Activated naive CD8-positive, alpha-beta T cell (primary cell): ENCODE measurements around the gene PDXDC1.
"Not testable (repeated sequence)": the region's sequence is repeated elsewhere in the genome, so short reads cannot be mapped to it uniquely, and the experiment has no call there.

Experiments
- H3K27ac Mint-ChIP-seq: one replicate; pipeline ENCODE4 v1.8.0; 2021; ENCODE audit warnings: mixed read lengths
- H3K27me3 Mint-ChIP-seq: one replicate; pipeline ENCODE4 v1.8.0; 2021; ENCODE audit warnings: mixed read lengths
- H3K36me3 Mint-ChIP-seq: one replicate; pipeline ENCODE4 v1.8.0; 2021; ENCODE audit warnings: mixed read lengths
- H3K4me1 Mint-ChIP-seq: one replicate; pipeline ENCODE4 v1.8.0; 2021; ENCODE audit warnings: low read depth, mixed read lengths
- H3K4me3 Mint-ChIP-seq: one replicate; pipeline ENCODE4 v1.8.0; 2021; ENCODE audit warnings: mild to moderate bottlenecking, mixed read lengths
- H3K9me3 Mint-ChIP-seq: one replicate; pipeline ENCODE4 v1.8.0; 2021; ENCODE audit warnings: low read depth, mixed read lengths

PDXDC1 gene

GRCh38 chr16:15154005-15154404 lies 179.2 kb downstream of the PDXDC1 start:
- not testable (repeated sequence) for H3K9me3 Mint-ChIP-seq, H3K27ac Mint-ChIP-seq, H3K27me3 Mint-ChIP-seq, H3K4me1 Mint-ChIP-seq, H3K36me3 Mint-ChIP-seq
- peak overlapping the region; percentile 68 for H3K4me3 Mint-ChIP-seq

GRCh38 chr16:15154650-15155562 lies 180.1 kb downstream of the PDXDC1 start:
- Mint-ChIP-seq H3K4me3 (peak overlapping the region; percentile 75), H3K27ac (peak overlapping the region; percentile 70)
- H3K4me1 Mint-ChIP-seq, H3K9me3 Mint-ChIP-seq, H3K36me3 Mint-ChIP-seq, H3K27me3 Mint-ChIP-seq: not testable (repeated sequence)

DNA sequence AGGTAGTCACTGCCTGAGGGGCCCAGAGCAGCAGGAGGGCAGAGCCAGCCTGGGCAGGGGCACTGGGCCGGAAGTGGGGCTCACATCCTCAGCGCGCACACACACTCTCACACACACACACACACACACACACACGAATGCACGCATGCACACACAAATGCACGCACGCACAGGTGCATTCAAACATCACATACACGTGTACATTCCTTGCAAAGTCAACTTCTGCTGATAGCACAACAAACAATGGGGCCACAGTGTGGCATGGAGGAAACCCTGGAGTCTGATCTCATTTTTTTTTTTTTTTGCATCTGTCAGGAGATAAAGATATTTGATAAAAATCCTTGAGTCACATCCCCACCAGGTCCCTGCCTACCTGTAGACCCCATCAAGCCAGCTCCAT lies 182.8 kb downstream of the PDXDC1 start:
- not testable (repeated sequence) for H3K36me3 Mint-ChIP-seq, H3K27ac Mint-ChIP-seq, H3K4me1 Mint-ChIP-seq, H3K4me3 Mint-ChIP-seq, H3K27me3 Mint-ChIP-seq, H3K9me3 Mint-ChIP-seq

- not testable (repeated sequence) for H3K9me3 Mint-ChIP-seq, H3K4me3 Mint-ChIP-seq, H3K36me3 Mint-ChIP-seq, H3K4me1 Mint-ChIP-seq, H3K27ac Mint-ChIP-seq, H3K27me3 Mint-ChIP-seq
Observed at GRCh38 chr16:15159671-15160070, 184.8 kb downstream of the PDXDC1 start.

DNA sequence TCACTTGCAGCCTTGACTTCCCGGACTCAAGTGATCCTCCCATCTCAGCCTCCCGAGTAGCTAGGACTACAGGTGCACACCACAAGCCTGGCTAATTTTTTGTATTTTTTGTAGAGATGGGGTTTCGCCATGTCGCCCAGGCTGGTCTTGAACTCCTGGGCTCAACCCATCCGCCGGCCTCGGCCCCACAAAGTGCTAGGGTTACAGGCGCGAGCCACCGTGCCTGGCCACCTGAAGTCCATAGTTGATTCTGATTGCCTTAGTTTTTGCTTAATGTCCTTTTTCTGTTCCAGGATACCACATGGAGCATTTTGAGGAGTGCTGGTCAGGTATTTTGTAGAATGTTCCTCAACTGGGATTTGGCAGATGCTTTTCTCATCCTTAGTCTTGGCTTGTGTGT lies 185.7 kb downstream of the PDXDC1 start:
- H3K27ac Mint-ChIP-seq, H3K27me3 Mint-ChIP-seq, H3K9me3 Mint-ChIP-seq, H3K36me3 Mint-ChIP-seq, H3K4me3 Mint-ChIP-seq, H3K4me1 Mint-ChIP-seq: not testable (repeated sequence)

GRCh38 chr16:15163055-15163454 lies 188.2 kb downstream of the PDXDC1 start:
- not testable (repeated sequence) for H3K36me3 Mint-ChIP-seq, H3K4me3 Mint-ChIP-seq, H3K27me3 Mint-ChIP-seq, H3K9me3 Mint-ChIP-seq, H3K27ac Mint-ChIP-seq, H3K4me1 Mint-ChIP-seq

- not testable (repeated sequence) for H3K9me3 Mint-ChIP-seq, H3K27ac Mint-ChIP-seq, H3K27me3 Mint-ChIP-seq, H3K4me3 Mint-ChIP-seq, H3K36me3 Mint-ChIP-seq, H3K4me1 Mint-ChIP-seq
Observed at GRCh38 chr16:15166177-15166576, 191.4 kb downstream of the PDXDC1 start.

- H3K9me3 Mint-ChIP-seq, H3K4me1 Mint-ChIP-seq: not testable (repeated sequence)
Observed at GRCh38 chr16:15168303-15168702, 193.5 kb downstream of the PDXDC1 start.

DNA sequence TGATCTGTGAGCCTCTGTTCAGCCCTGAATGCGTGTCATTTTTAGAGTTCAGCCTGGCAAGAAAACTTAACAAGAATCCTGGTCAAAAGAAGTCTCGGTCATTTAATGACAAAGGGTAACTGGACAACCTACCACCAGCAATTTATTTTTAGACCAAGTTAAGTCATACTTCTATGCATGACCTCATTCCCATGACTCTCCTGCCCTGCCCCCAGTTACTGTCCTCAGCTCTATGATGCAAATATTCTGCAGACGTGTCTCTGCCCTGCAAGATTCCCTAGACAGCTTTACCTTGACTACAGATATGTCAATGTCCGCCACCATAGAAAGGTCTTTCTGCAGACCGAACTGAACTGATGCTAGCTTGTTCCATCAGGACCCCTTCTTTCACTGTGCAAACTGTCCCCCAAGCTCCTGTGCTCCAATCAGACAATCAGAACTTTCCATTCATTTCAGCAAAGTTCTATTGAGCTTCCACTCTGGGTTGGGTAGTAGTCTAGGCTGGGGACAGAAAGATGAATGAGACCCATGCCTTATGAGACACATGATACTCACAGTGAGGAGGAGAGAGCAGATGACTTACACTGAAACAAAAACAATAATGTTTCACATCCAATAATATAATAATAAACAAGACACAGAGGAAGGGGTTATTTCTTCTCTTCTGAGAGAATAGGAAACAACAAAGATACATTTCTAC lies 194.3 kb downstream of the PDXDC1 start:
- not testable (repeated sequence) for H3K9me3 Mint-ChIP-seq, H3K27ac Mint-ChIP-seq

More at GRCh38 chr16:15168303-15168702, 193.5 kb downstream of the PDXDC1 start:
- H3K27ac Mint-ChIP-seq, H3K36me3 Mint-ChIP-seq, H3K27me3 Mint-ChIP-seq, H3K4me3 Mint-ChIP-seq: not testable (repeated sequence)

DNA sequence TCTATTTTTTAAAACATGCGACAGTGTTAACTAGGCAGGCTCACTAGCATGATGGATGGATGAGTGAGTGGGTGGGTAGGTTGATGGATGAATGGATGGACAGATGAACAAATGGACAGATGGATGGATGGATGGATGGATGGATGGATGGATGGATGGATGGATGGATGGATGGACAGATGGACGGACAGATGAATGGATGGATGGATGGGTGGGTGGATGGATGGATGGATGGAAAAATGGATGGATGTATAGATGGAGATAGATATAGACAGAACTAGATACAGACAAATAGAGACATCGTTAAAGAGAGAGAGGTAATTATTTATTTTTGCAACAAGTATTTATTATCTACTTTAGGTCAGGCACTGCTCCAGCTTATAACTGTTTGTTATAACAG lies 205.1 kb downstream of the PDXDC1 start:
- H3K27ac Mint-ChIP-seq: not testable (repeated sequence)

More for the DNA sequence above, 194.3 kb downstream of the PDXDC1 start:
- H3K36me3 Mint-ChIP-seq, H3K27me3 Mint-ChIP-seq, H3K4me1 Mint-ChIP-seq, H3K4me3 Mint-ChIP-seq: not testable (repeated sequence)

DNA sequence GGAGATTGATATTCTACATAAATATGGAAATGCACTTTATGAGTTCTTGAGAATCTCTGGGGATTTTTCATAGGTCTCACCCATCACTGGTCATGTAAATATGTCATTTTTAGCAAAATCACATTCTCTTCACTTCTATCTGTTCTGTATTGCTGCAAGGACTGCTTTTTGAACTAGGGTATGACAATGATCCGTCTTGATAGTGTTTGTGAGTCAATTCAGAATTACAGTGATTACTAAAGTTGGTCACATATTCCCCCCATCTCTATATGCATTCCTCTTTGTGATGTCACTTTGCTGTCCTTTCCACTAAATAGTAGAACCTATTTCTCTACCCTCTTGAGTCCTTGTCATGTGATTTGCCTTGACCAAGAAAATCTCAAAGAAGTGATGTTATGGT lies 206.1 kb downstream of the PDXDC1 start:
- H3K27me3 Mint-ChIP-seq, H3K27ac Mint-ChIP-seq, H3K36me3 Mint-ChIP-seq, H3K4me1 Mint-ChIP-seq, H3K9me3 Mint-ChIP-seq, H3K4me3 Mint-ChIP-seq: not testable (repeated sequence)

More for the DNA sequence above, 205.1 kb downstream of the PDXDC1 start:
- not testable (repeated sequence) for H3K4me1 Mint-ChIP-seq, H3K4me3 Mint-ChIP-seq, H3K27me3 Mint-ChIP-seq, H3K9me3 Mint-ChIP-seq, H3K36me3 Mint-ChIP-seq

GRCh38 chr16:15184000-15184399 lies 209.2 kb downstream of the PDXDC1 start:
- not testable (repeated sequence) for H3K27me3 Mint-ChIP-seq, H3K4me3 Mint-ChIP-seq, H3K27ac Mint-ChIP-seq, H3K36me3 Mint-ChIP-seq, H3K9me3 Mint-ChIP-seq, H3K4me1 Mint-ChIP-seq
